Neural progenitor cell (in vitro differentiated cells): ENCODE results near the gene PRKRIP1.
A peak's percentile ranks its signal among the peaks of the same experiment; 100 is the strongest.

ENCODE experiments used
- EZH2 ChIP-seq: fragments of 200-600 bp; sonication (generic); IDR thresholded peaks from 2 replicates; pipeline ENCODE4 v1.6.1; 2017; ENCODE audit warnings: antibody characterized with exemption, mild to moderate bottlenecking, moderate library complexity
- EZH2phosphoT487 ChIP-seq: fragments of 200-600 bp; sonication (generic); IDR thresholded peaks from 2 replicates; pipeline ENCODE4 v1.6.1; 2017; ENCODE audit warnings: antibody characterized with exemption
- TF ChIP-seq, protein P1 (sequence below): fragments of 200-600 bp; sonication (generic); IDR thresholded peaks from 2 replicates; pipeline ENCODE4 v1.5.1; 2017; ENCODE audit warnings: antibody characterized with exemption, mild to moderate bottlenecking

DNA sequence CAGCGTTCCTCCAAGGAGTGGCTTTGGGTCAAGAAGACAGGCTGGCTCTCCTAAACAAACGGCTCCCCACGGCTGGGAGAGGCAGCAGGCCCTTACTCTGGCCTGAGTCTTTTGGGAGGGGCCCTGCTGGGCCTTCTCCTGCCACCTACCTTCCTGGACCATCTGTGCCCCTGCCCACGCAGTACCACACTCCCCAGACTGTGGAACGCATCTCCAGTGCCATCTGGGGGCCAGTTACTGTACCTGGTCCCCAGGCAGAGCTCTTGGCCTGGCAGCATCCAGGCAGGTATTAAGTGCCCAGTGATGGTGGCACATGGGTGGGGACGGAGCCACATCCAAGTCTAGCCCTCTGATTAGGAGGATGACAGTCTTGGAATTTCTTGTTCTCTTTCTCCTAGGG is 54.1 kb downstream of the PRKRIP1 start:
- TF ChIP-seq, protein P1, sequence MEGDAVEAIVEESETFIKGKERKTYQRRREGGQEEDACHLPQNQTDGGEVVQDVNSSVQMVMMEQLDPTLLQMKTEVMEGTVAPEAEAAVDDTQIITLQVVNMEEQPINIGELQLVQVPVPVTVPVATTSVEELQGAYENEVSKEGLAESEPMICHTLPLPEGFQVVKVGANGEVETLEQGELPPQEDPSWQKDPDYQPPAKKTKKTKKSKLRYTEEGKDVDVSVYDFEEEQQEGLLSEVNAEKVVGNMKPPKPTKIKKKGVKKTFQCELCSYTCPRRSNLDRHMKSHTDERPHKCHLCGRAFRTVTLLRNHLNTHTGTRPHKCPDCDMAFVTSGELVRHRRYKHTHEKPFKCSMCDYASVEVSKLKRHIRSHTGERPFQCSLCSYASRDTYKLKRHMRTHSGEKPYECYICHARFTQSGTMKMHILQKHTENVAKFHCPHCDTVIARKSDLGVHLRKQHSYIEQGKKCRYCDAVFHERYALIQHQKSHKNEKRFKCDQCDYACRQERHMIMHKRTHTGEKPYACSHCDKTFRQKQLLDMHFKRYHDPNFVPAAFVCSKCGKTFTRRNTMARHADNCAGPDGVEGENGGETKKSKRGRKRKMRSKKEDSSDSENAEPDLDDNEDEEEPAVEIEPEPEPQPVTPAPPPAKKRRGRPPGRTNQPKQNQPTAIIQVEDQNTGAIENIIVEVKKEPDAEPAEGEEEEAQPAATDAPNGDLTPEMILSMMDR, result peak; percentile 8
- TF ChIP-seq EZH2, result no peak
- no peak for TF ChIP-seq EZH2phosphoT487
